Hepatocyte (in vitro differentiated cells): Measurements from ENCODE around the gene LRBA.

ENCODE experiments used
- CTCF ChIP-seq: fragments of 200-600 bp; sonication (generic); IDR thresholded peaks from 2 replicates; pipeline ENCODE4 v1.5.1; 2016; ENCODE audit warnings: antibody characterized with exemption, mild to moderate bottlenecking; ENCODE audit not compliant: poor library complexity
- EZH2 ChIP-seq: fragments of 200-600 bp; sonication (generic); IDR thresholded peaks from 2 replicates; pipeline ENCODE4 v1.6.1; 2016; ENCODE audit warnings: antibody characterized with exemption, mild to moderate bottlenecking, borderline replicate concordance
- EZH2phosphoT487 ChIP-seq: fragments of 200-600 bp; sonication (generic); IDR thresholded peaks from one replicate; pipeline ENCODE4 v1.6.1; 2018; ENCODE audit warnings: antibody characterized with exemption, mild to moderate bottlenecking, low read depth, moderate library complexity; ENCODE audit not compliant: unreplicated experiment, severe bottlenecking

- TF ChIP-seq CTCF (no peak), EZH2 (no peak), EZH2phosphoT487 (no peak)
These were observed 553.1 kb downstream of the LRBA start for GRCh38 chr4:150461957-150462356.
